Lower leg skin (tissue), 4 donors: Measurements from ENCODE around the gene MAN2A2. TPM values are rescaled to one million over a fixed set of nuclear protein-coding genes. Genes with fewer than 3 reads are reported as not detected.
A peak's percentile ranks its signal among the peaks of the same experiment; 100 is the strongest.
"Not testable (repeated sequence)": the region's sequence is repeated elsewhere in the genome, so short reads cannot be mapped to it uniquely, and the experiment has no call there.

Experiments used
- DNase-seq, 2 donors: peaks; one replicate each; pipeline ENCODE4 v3.0.0-alpha.2; 2019; ENCODE audit warnings: low spot score in 2 of 2
- H3K4me3 ChIP-seq: fragments of 200-600 bp; sonication (generic); 2 replicates; pipeline ENCODE4 v1.5.1; 2017; ENCODE audit warnings: mild to moderate bottlenecking, low read depth; ENCODE audit not compliant: poor library complexity, severe bottlenecking
- POLR2A ChIP-seq, 2 donors: fragments of 450-650 bp; IDR thresholded peaks; one replicate each; pipeline ENCODE4 v1.6.1; 2016 to 2017; ENCODE audit warnings: antibody characterized with exemption in 2 of 2, mild to moderate bottlenecking in 1 of 2, moderate library complexity in 1 of 2
- WGBS, 2 donors: methylation state at CpG; one replicate each; pipeline ENCODE4 v1.1.5; 2018; 5-methylcytosine and 5-hydroxymethylcytosine counted together
- intact Hi-C: fragments of 100-400 bp; cut with DNase I; formaldehyde crosslinking; loops from one replicate; pipeline ENCODE4 v1.15.0; 2023; ENCODE audit warnings: low total_unique reads
- total RNA-seq, 4 donors: library from RNA; depleted of rRNA; stranded (reverse); fragments of >200 nt; gene quantifications; one replicate each; pipeline ENCODE4 v1.1.0, GENCODE V29; 2016
- TF ChIP-seq, protein P1 (sequence below), 3 donors: fragments of 450-650 bp; IDR thresholded peaks; one replicate each; pipeline ENCODE4 v1.5.1; 2016; ENCODE audit warnings: antibody characterized with exemption in 3 of 3, mild to moderate bottlenecking in 3 of 3, moderate library complexity in 2 of 3

The MAN2A2 gene
- total RNA-seq, 4 donors from 2014 or later, result 21.8 to 43.5 (median 27.4) TPM

GRCh38 chr15:90893175-90894090 lies 9.7 kb upstream of the MAN2A2 start:
- no peak for DNase-seq
- 95 to 96% methylated on average over 23 to 25 of the region's 33 CpGs for WGBS, 2 donors
- H3K4me3 ChIP-seq, result no peak overlapping the region
- intact Hi-C loops, result no loop called here
- no peak for TF ChIP-seq POLR2A (IDR thresholded peaks at IDR 0.05)
- TF ChIP-seq, protein P1, sequence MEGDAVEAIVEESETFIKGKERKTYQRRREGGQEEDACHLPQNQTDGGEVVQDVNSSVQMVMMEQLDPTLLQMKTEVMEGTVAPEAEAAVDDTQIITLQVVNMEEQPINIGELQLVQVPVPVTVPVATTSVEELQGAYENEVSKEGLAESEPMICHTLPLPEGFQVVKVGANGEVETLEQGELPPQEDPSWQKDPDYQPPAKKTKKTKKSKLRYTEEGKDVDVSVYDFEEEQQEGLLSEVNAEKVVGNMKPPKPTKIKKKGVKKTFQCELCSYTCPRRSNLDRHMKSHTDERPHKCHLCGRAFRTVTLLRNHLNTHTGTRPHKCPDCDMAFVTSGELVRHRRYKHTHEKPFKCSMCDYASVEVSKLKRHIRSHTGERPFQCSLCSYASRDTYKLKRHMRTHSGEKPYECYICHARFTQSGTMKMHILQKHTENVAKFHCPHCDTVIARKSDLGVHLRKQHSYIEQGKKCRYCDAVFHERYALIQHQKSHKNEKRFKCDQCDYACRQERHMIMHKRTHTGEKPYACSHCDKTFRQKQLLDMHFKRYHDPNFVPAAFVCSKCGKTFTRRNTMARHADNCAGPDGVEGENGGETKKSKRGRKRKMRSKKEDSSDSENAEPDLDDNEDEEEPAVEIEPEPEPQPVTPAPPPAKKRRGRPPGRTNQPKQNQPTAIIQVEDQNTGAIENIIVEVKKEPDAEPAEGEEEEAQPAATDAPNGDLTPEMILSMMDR (IDR thresholded peaks at IDR 0.05), result no peak

DNA sequence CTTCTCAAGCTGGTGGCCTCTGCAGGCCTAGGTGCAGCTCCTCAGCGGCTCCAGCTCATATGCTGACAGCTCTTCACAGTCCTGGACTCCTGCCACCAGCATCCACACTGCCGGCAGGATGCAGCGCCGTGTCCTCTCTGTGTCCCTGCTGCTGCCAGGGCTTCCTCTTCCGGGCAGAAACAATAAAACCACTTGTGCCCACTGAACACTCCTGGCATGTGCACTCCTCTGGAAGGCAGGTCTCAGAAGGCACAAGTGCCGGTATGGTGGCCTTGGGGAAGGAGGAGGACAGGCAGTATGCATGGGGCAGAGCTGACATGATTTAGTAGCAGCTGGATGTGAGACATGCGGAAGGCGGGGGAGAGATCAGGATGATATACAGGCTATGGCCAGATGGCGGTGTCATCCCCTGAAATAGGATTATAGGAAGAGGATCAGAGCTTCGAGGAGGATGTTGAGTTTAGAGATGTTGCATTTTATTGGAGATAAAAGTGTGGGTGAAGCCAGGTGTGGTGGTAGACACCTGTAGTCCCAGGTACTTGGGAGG lies 7.5 kb upstream of the MAN2A2 start:
- DNase-seq, result no peak
- TF ChIP-seq POLR2A (IDR thresholded peaks at IDR 0.05), result no peak
- TF ChIP-seq, protein P1 (IDR thresholded peaks at IDR 0.05), result no peak
- no peak overlapping the region for H3K4me3 ChIP-seq
- intact Hi-C loops, result no loop called here
- 60 to 75% methylated on average over 9 to 10 of the region's 10 CpGs for WGBS, 2 donors

DNA sequence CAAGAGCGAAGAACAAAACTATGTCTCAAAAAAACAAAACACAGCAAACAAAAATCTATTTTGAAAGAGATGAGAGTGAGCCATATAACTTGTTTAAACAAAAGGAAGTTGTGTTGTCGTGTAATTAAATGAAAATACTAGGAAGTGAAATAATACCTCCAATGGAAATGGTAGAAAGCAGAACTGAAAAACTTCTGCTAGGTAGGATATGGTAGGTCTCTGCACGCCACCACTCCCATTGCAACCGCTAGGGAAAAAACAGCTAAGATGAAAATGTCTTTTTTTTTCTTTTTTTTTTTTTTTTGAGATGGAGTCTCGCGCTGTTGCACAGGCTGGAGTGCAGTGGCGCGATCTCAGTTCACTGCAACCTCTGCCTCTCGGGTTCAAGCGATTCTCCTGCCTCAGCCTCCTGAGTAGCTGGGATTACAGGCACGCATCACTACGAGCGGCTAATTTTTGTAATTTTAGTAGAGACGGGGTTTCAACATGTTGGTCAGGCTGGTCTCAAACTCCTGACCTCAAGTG lies 5.9 kb upstream of the MAN2A2 start:
- WGBS, 2 donors, result 85 to 90% methylated on average over 14 of the region's 14 CpGs
- intact Hi-C loops, DNase-seq, H3K4me3 ChIP-seq: not testable (repeated sequence)

DNA sequence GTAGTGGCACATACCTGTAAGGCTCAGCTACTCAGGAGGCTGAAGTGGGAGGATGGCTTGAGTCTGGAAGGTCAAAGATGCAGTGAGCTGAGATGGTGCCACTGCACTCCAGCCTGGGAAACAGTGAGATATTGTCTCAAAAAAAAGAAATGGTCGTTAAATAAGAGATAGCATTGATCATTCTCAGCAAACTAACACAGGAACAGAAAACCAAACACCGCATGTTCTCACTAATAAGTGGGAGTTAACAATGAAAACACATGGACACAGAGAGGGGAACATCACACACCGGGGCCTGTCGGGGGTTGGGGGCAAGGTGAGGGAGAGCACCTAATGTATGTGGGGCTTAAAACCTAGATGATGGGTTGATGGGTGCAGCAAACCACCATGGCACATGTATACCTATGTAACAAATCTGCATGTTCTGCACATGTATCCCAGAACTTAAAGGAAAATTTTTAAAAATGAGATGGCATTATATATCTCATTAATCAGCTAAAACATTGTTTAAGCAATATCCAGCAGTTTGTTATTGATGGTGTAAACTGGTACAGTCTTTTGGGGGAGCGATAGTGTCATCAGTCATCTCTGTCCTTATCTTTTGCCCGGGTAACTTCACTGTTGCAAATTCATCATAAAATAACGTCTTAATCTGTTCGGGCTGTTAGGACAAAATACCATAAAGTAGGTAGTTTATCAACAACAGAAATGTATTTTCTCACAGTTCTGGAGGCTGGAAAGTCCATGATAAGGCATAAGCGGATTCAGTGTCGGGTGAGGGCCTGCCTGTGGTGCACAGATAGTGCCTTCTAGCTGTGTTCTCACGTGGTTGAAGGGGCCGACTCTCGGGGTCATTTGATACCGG lies 1.7 kb upstream of the MAN2A2 start:
- DNase-seq, result no peak
- 60% methylated on average over 14 of the region's 14 CpGs for WGBS, 2 donors
- intact Hi-C loops, result no loop called here
- no peak for TF ChIP-seq POLR2A (IDR thresholded peaks at IDR 0.05)
- TF ChIP-seq, protein P1 (IDR thresholded peaks at IDR 0.05), result no peak
- no peak overlapping the region for H3K4me3 ChIP-seq

GRCh38 chr15:90902040-90902839 lies 862 bp upstream of the MAN2A2 start:
- DNase-seq, result peak; percentile 73 to 93

More at GRCh38 chr15:90902040-90902839, 862 bp upstream of the MAN2A2 start:
- TF ChIP-seq, protein P1 (IDR thresholded peaks at IDR 0.05), result no peak
- no peak for TF ChIP-seq POLR2A (IDR thresholded peaks at IDR 0.05)
- intact Hi-C loops, result no loop called here
- 0% methylated on average over 25 to 27 of the region's 71 CpGs for WGBS, 2 donors
- H3K4me3 ChIP-seq, result peak overlapping the region; percentile 19
